T-helper 17 cell (primary cell): ENCODE data around the gene TPSAB1. TPM values are rescaled to one million over a fixed set of nuclear protein-coding genes. Genes with fewer than 3 reads are reported as not detected.

Experiments
- ATAC-seq: fragments of 150-1000 bp; cut with Tn5 transposase; 2 replicates; pipeline ENCODE4 v1.10.0; 2021; ENCODE audit warnings: mild to moderate bottlenecking, moderate library complexity
- DNase-seq, 3 donors: peaks; one replicate each; pipeline versions ENCODE4 v3.0.0 to v3.0.0-alpha.2; 2020 to 2021
- H3K9me3 ChIP-seq: one replicate; pipeline ENCODE4 v1.7.0; 2013; ENCODE audit warnings: low read length, mild to moderate bottlenecking; ENCODE audit not compliant: control insufficient read depth, poor library complexity, severe bottlenecking
- H3K27ac Mint-ChIP-seq: one replicate; pipeline ENCODE4 v1.8.0; 2022; ENCODE audit warnings: mild to moderate bottlenecking, moderate library complexity, mixed read lengths
- H3K27me3 Mint-ChIP-seq: one replicate; pipeline ENCODE4 v1.8.0; 2022; ENCODE audit warnings: mixed read lengths
- H3K36me3 Mint-ChIP-seq: one replicate; pipeline ENCODE4 v1.8.0; 2022; ENCODE audit warnings: low read depth, mixed read lengths
- H3K4me1 Mint-ChIP-seq: one replicate; pipeline ENCODE4 v1.8.0; 2022; ENCODE audit warnings: mild to moderate bottlenecking, mixed read lengths
- H3K4me3 Mint-ChIP-seq: one replicate; pipeline ENCODE4 v1.8.0; 2022; ENCODE audit warnings: mild to moderate bottlenecking, moderate library complexity, mixed read lengths
- total RNA-seq, 4 donors: library from RNA in 2 of 4; stranded (reverse) in 2 of 4; gene quantifications; one replicate each; pipeline ENCODE4 v1.2.3 and lab custom pipeline; 2022 to 2026

Gene TPSAB1
- total RNA-seq, 2 donors from 2014 or later = not detected

DNA sequence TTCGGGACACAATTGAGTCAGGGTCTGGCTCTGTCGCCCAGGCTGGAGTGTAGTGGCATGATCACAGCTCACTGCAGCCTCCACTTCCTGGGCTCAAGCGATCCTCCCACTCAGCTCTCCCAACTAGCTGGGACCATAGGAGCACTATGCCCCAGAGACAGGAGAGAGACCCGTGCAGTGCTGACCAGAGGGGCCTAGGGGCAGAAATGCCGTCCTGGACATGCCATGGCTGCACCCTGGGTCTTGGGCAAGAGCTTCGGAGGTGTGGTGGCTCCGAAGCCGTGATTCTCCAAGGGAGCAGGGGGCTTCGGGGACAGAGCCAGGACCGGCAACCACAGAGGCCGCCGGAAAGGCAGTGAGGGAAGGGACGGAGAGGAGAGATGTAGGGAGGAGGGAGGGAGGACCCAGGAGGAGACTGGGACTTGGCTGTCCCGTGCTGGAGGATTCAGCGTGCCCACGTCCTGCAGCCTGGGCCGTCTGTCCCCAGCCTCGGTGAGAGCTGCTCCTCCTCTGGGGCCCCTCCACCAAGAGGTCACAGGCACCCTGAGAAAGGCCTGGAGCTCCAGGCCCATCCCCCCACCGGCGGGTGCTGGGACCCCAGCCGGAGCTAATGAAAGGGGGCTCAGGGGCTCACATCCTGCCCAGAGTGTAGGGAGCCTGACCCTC is 37.2 kb downstream of the TPSAB1 start:
- Mint-ChIP-seq H3K36me3 (peaks cover 2% of the 10 kb centered on the region), H3K4me3 (no peak overlapping the region), H3K27ac (no peak overlapping the region), H3K4me1 (no peaks in the 10 kb centered on the region), H3K27me3 (peaks cover 23% of the 10 kb centered on the region)
- no peak for ATAC-seq
- no peak for DNase-seq
- H3K9me3 ChIP-seq = no peaks in the 10 kb centered on the region

DNA sequence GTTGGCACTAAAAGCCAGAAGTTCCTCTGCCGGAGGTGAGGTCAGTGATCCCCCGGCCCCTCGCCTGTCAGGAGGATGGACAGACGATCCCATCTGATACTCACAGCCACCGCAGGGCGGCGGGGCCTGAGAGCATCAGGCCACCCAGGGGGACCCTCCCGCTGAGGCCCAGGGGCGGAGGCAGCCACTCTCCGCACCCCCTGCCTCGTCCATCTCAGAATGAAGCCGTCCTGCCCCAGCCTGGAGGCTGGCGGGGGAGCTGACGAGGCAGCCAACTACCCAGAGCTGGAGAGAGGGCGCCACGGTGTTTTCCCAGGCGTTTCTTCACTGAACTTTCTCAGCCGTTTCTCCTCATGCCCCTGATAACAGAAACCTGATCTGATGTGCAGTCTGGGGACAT is 38.0 kb downstream of the TPSAB1 start:
- no peaks in the 10 kb centered on the region for H3K4me1 Mint-ChIP-seq

GRCh38 chr16:1279081-1279944 is 38.8 kb downstream of the TPSAB1 start:
- Mint-ChIP-seq H3K36me3 (no peaks in the 10 kb centered on the region), H3K4me1 (no peaks in the 10 kb centered on the region), H3K27ac (no peak overlapping the region), H3K4me3 (no peak overlapping the region), H3K27me3 (peaks cover 26% of the 10 kb centered on the region)
- no peak for ATAC-seq
- no peak for DNase-seq
- no peaks in the 10 kb centered on the region for H3K9me3 ChIP-seq

More for the DNA sequence above, 38.0 kb downstream of the TPSAB1 start:
- H3K9me3 ChIP-seq = no peaks in the 10 kb centered on the region
- DNase-seq (no peak), ATAC-seq (no peak)
- Mint-ChIP-seq H3K4me3 (no peak overlapping the region), H3K27ac (no peak overlapping the region), H3K36me3 (no peaks in the 10 kb centered on the region), H3K27me3 (peaks cover 21% of the 10 kb centered on the region)

GRCh38 chr16:1279945-1280589 is 39.6 kb downstream of the TPSAB1 start:
- H3K27ac Mint-ChIP-seq = no peak overlapping the region
- no peak for DNase-seq
- H3K27me3 Mint-ChIP-seq = peaks cover 25% of the 10 kb centered on the region
- H3K36me3 Mint-ChIP-seq = no peaks in the 10 kb centered on the region
- no peaks in the 10 kb centered on the region for H3K4me1 Mint-ChIP-seq
- no peak for ATAC-seq
- H3K4me3 Mint-ChIP-seq = no peak overlapping the region
- H3K9me3 ChIP-seq = no peaks in the 10 kb centered on the region

GRCh38 chr16:1280783-1281182 is 40.3 kb downstream of the TPSAB1 start:
- no peaks in the 10 kb centered on the region for H3K9me3 ChIP-seq
- Mint-ChIP-seq H3K4me3 (no peak overlapping the region), H3K27ac (no peak overlapping the region), H3K36me3 (no peaks in the 10 kb centered on the region), H3K27me3 (peaks cover 25% of the 10 kb centered on the region), H3K4me1 (no peaks in the 10 kb centered on the region)
- no peak for ATAC-seq
- no peak for DNase-seq

DNA sequence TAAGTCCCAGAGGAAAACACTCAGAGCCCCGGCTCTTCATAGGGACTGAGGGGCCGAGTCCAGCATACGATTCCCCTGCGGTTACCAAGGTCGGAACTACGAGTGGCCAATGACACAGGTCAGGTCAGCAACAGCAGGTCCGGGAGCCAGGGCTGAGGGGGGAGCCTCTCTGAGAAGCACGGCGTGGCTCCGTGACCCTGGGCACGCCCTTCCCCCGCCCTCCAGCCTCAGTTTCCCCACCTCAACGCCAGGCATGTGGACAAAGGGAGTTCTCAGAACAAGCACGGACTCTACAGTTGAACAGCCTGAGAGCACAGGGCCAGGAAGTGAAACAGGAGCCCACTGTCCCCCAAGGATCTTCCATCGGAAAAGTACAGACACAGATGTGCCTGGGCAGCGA is 41.0 kb downstream of the TPSAB1 start:
- Mint-ChIP-seq H3K27me3 (peaks cover 28% of the 10 kb centered on the region), H3K4me1 (no peaks in the 10 kb centered on the region), H3K27ac (no peak overlapping the region), H3K4me3 (no peak overlapping the region), H3K36me3 (no peaks in the 10 kb centered on the region)
- H3K9me3 ChIP-seq = no peaks in the 10 kb centered on the region
- ATAC-seq = no peak
- DNase-seq = no peak

GRCh38 chr16:1282324-1282973 is 41.9 kb downstream of the TPSAB1 start:
- H3K9me3 ChIP-seq = no peaks in the 10 kb centered on the region
- Mint-ChIP-seq H3K4me3 (no peak overlapping the region), H3K36me3 (no peaks in the 10 kb centered on the region), H3K27ac (no peak overlapping the region), H3K4me1 (no peaks in the 10 kb centered on the region), H3K27me3 (peaks cover 26% of the 10 kb centered on the region)
- DNase-seq (no peak), ATAC-seq (no peak)

DNA sequence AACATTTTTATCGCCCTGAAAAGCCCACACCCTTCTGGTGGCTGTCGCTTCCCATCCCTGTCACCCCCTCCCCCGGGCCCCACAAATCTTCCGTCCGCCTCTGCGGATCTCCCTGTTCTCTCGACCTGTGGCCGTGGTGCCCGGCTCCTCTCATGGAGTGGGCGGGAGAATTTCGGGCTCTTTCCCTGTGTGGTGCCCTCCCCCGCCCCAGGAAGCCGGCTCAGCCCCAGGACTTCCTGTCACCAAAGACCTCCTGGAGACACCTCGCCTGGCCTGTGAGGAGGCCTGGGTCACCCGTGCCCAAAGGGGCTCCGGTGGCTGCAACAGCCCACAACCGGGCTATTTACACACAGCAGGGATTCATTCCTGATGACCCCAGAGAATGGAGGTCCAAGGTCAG is 42.8 kb downstream of the TPSAB1 start:
- no peak overlapping the region for H3K4me3 Mint-ChIP-seq
- no peak for DNase-seq
- ATAC-seq = no peak
- H3K9me3 ChIP-seq = no peaks in the 10 kb centered on the region
- no peaks in the 10 kb centered on the region for H3K4me1 Mint-ChIP-seq
- H3K27ac Mint-ChIP-seq = no peak overlapping the region
- no peaks in the 10 kb centered on the region for H3K36me3 Mint-ChIP-seq
- peaks cover 23% of the 10 kb centered on the region for H3K27me3 Mint-ChIP-seq

DNA sequence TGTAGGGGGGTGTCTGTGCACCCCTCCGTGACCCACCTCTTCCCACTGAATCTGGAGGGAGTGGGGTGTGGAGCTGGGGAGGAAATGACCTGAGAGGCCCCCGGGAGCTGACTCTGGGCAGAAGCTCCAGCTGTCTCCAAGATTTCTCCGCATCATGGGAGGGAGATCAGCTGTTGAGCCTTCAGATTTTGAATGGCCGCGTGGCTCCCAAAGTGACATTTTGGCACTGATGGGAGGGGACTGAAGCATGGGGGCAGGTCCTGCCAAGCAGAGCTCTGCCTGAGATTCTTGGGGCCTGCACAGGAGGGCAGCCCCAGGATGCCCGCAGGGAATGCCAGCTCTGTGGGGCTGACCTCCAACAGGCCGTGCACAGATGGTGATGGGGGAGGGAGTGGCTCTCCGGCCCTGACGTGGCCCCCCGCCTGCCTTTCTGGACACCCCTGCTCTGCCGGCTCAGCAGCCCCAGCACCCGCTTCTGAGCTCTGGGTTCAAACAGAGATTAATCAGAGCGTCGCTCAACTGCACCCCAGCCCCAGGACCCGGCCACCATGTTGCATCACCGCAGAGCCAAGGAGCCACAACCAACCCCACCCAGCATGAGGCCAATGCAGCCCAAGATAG is 43.6 kb downstream of the TPSAB1 start:
- DNase-seq = no peak
- no peak overlapping the region for H3K27ac Mint-ChIP-seq

GRCh38 chr16:1285669-1286512 is 45.4 kb downstream of the TPSAB1 start:
- Mint-ChIP-seq H3K36me3 (no peaks in the 10 kb centered on the region), H3K4me1 (no peaks in the 10 kb centered on the region), H3K27ac (no peak overlapping the region), H3K27me3 (peaks cover 33% of the 10 kb centered on the region), H3K4me3 (no peak overlapping the region)
- no peak for DNase-seq
- no peak for ATAC-seq
- no peaks in the 10 kb centered on the region for H3K9me3 ChIP-seq

More for the DNA sequence above, 43.6 kb downstream of the TPSAB1 start:
- Mint-ChIP-seq H3K4me3 (no peak overlapping the region), H3K27me3 (peaks cover 23% of the 10 kb centered on the region), H3K4me1 (no peaks in the 10 kb centered on the region), H3K36me3 (no peaks in the 10 kb centered on the region)
- H3K9me3 ChIP-seq = no peaks in the 10 kb centered on the region
- no peak for ATAC-seq

- H3K27ac Mint-ChIP-seq = no peak overlapping the region
- H3K9me3 ChIP-seq = no peaks in the 10 kb centered on the region
- no peak overlapping the region for H3K4me3 Mint-ChIP-seq
- H3K27me3 Mint-ChIP-seq = peaks cover 39% of the 10 kb centered on the region
- no peaks in the 10 kb centered on the region for H3K4me1 Mint-ChIP-seq
- DNase-seq (no peak), ATAC-seq (no peak)
- no peaks in the 10 kb centered on the region for H3K36me3 Mint-ChIP-seq
Observed at GRCh38 chr16:1286513-1287094, 46.1 kb downstream of the TPSAB1 start.
